ENCODE results near the gene COL24A1. TPM values are rescaled to one million over a fixed set of nuclear protein-coding genes. Genes with fewer than 3 reads are reported as not detected.
"Not testable (repeated sequence)": the region's sequence is repeated elsewhere in the genome, so short reads cannot be mapped to it uniquely, and the experiment has no call there.

The COL24A1 gene
- total and polyA plus RNA-seq, 2 donors from 2014 or later = 0.47 to 0.54 TPM

- intact Hi-C loops (cut with DNase I) = no loop called here
- H3K27me3 ChIP-seq (ENCODE audit: control insufficient read depth, insufficient read depth, low read length) = no peaks in the 10 kb centered on the region
- FAIRE-seq (no peak), DNase-seq (no peak)
- H3K36me3 ChIP-seq (ENCODE audit: control insufficient read depth in 2 of 3, insufficient read depth in 3 of 3, low read length in 3 of 3) = no peaks in the 10 kb centered on the region
- no peak overlapping the region for H3K4me3 ChIP-seq (ENCODE audit: low read length in 3 of 3)
- TF ChIP-seq CTCF (IDR thresholded peaks at IDR 0.05; ENCODE audit: borderline replicate concordance, extremely low read depth, insufficient read depth) = no peak
- H3K9ac ChIP-seq (ENCODE audit: low read length in 3 of 3) = no peak overlapping the region
- H3K27ac ChIP-seq (ENCODE audit: low read depth in 2 of 2, low read length in 2 of 2) = no peak overlapping the region
- H3K4me1 ChIP-seq (ENCODE audit: control insufficient read depth in 2 of 3, insufficient read depth in 2 of 3, low read depth in 1 of 3, low read length in 3 of 3) = no peaks in the 10 kb centered on the region
- no peaks in the 10 kb centered on the region for H3K9me3 ChIP-seq (ENCODE audit: control insufficient read depth in 2 of 3, insufficient read depth in 1 of 3, low read length in 3 of 3)
These were observed 42.3 kb downstream of the COL24A1 start for GRCh38 chr1:86114236-86114635.

- H3K4me1 ChIP-seq (ENCODE audit: control insufficient read depth in 2 of 3, insufficient read depth in 2 of 3, low read depth in 1 of 3, low read length in 3 of 3); H3K36me3 ChIP-seq (ENCODE audit: control insufficient read depth in 2 of 3, insufficient read depth in 3 of 3, low read length in 3 of 3); H3K4me3 ChIP-seq (ENCODE audit: low read length in 3 of 3); H3K9ac ChIP-seq (ENCODE audit: low read length in 3 of 3); DNase-seq; H3K9me3 ChIP-seq (ENCODE audit: control insufficient read depth in 2 of 3, insufficient read depth in 1 of 3, low read length in 3 of 3); H3K27me3 ChIP-seq (ENCODE audit: control insufficient read depth, insufficient read depth, low read length); FAIRE-seq; intact Hi-C loops (cut with DNase I); H3K27ac ChIP-seq (ENCODE audit: low read depth in 2 of 2, low read length in 2 of 2): not testable (repeated sequence)
These were observed 45.0 kb downstream of the COL24A1 start for GRCh38 chr1:86111590-86111989.

GRCh38 chr1:86110451-86111129 lies 46.0 kb downstream of the COL24A1 start:
- Histone ChIP-seq H3K4me1 (ENCODE audit: control insufficient read depth in 2 of 3, insufficient read depth in 2 of 3, low read depth in 1 of 3, low read length in 3 of 3) (no peaks in the 10 kb centered on the region), H3K9ac (ENCODE audit: low read length in 3 of 3) (no peak overlapping the region), H3K27me3 (ENCODE audit: control insufficient read depth, insufficient read depth, low read length) (no peaks in the 10 kb centered on the region), H3K9me3 (ENCODE audit: control insufficient read depth in 2 of 3, insufficient read depth in 1 of 3, low read length in 3 of 3) (no peaks in the 10 kb centered on the region), H3K4me3 (ENCODE audit: low read length in 3 of 3) (no peak overlapping the region), H3K36me3 (ENCODE audit: control insufficient read depth in 2 of 3, insufficient read depth in 3 of 3, low read length in 3 of 3) (no peaks in the 10 kb centered on the region), H3K27ac (ENCODE audit: low read depth in 2 of 2, low read length in 2 of 2) (no peak overlapping the region)
- FAIRE-seq (no peak), DNase-seq (peak in 2 of 5 donors; percentile 28 to 55)
- no peak for TF ChIP-seq CTCF (IDR thresholded peaks at IDR 0.05; ENCODE audit: borderline replicate concordance, extremely low read depth, insufficient read depth)
- intact Hi-C loops (cut with DNase I) = no loop called here

- H3K36me3 ChIP-seq (ENCODE audit: control insufficient read depth in 2 of 3, insufficient read depth in 3 of 3, low read length in 3 of 3) = no peaks in the 10 kb centered on the region
- no peaks in the 10 kb centered on the region for H3K4me1 ChIP-seq (ENCODE audit: control insufficient read depth in 2 of 3, insufficient read depth in 2 of 3, low read depth in 1 of 3, low read length in 3 of 3)
- no peaks in the 10 kb centered on the region for H3K27me3 ChIP-seq (ENCODE audit: control insufficient read depth, insufficient read depth, low read length)
- no peaks in the 10 kb centered on the region for H3K9me3 ChIP-seq (ENCODE audit: control insufficient read depth in 2 of 3, insufficient read depth in 1 of 3, low read length in 3 of 3)
- DNase-seq = no peak
- H3K9ac ChIP-seq (ENCODE audit: low read length in 3 of 3) = no peak overlapping the region
- no peak for FAIRE-seq
- no peak overlapping the region for H3K27ac ChIP-seq (ENCODE audit: low read depth in 2 of 2, low read length in 2 of 2)
- no peak overlapping the region for H3K4me3 ChIP-seq (ENCODE audit: low read length in 3 of 3)
- intact Hi-C loops (cut with DNase I) = no loop called here
- TF ChIP-seq CTCF (IDR thresholded peaks at IDR 0.05; ENCODE audit: borderline replicate concordance, extremely low read depth, insufficient read depth) = no peak
These were observed 51.1 kb downstream of the COL24A1 start for GRCh38 chr1:86105533-86105866.
